Measurements from ENCODE around the gene LPCAT1. TPM values are rescaled to one million over a fixed set of nuclear protein-coding genes. Genes with fewer than 3 reads are reported as not detected.

The LPCAT1 gene
- total and polyA plus RNA-seq, 2 of the 4 experiments (the other 2 are of a cell fraction): 17.7 to 33.6 TPM

GRCh38 chr5:1467341-1468246 is 56.2 kb downstream of the LPCAT1 start:
- H3K27ac ChIP-seq (ENCODE audit: insufficient read depth, low read length): no peak overlapping the region
- H3K9me3 ChIP-seq (ENCODE audit: control insufficient read depth, insufficient read depth, low read length): no peaks in the 10 kb centered on the region; the same call in 1 of the 2 replicates
- H4K20me1 ChIP-seq (ENCODE audit: insufficient read depth, low read length): peaks cover 15% of the 10 kb centered on the region
- H3K4me2 ChIP-seq (ENCODE audit: low read depth, low read length): no peak overlapping the region
- no peak overlapping the region for H2BK15ac ChIP-seq (ENCODE audit: low read depth, low read length)
- BruUV-seq (replicated peaks): no TSS peak
- no peak overlapping the region for H4K8ac ChIP-seq (ENCODE audit: low read depth in 2 of 2, low read length in 2 of 2)
- no peak overlapping the region for H2BK120ac ChIP-seq (ENCODE audit: low read depth, low read length)
- no peak overlapping the region for H4K91ac ChIP-seq (ENCODE audit: insufficient read depth, low read depth, low read length)
- H3K9me1 ChIP-seq (ENCODE audit: insufficient read depth, low read length): peaks cover 8% of the 10 kb centered on the region
- no peak overlapping the region for H2AFZ ChIP-seq (replicated peaks; ENCODE audit: low read length, poor library complexity)
- no peak overlapping the region for H4K5ac ChIP-seq (ENCODE audit: low read depth, low read length)
- no peak overlapping the region for H3K18ac ChIP-seq (ENCODE audit: low read depth, low read length)
- peak overlapping the region; percentile 65 for H2AK9ac ChIP-seq (replicated peaks; ENCODE audit: low read depth, low read length, poor library complexity)
- no peak overlapping the region for H3K23ac ChIP-seq (ENCODE audit: low read depth, low read length)
- no peak overlapping the region for H3K4ac ChIP-seq (ENCODE audit: low read depth, low read length)
- POLR2A ChIA-PET (ENCODE audit: unreplicated experiment): no interaction called here
- ATAC-seq (ENCODE audit: low read depth) (no peak), DNase-seq (no peak)
- no peak overlapping the region for H3K14ac ChIP-seq (replicated peaks; ENCODE audit: low read depth, low read length)
- dilution Hi-C loops (cut with HindIII; ENCODE audit: low sequenced_read_pairs, unreplicated experiment) (no loop called here), in situ Hi-C loops (cut with MboI; ENCODE audit: low sequenced_read_pairs) (no loop called here), intact Hi-C loops (cut with micrococcal nuclease) (no loop called here)
- no peak overlapping the region for H3K4me3 ChIP-seq (ENCODE audit: insufficient read depth, low read depth, low read length)
- H3K79me1 ChIP-seq (ENCODE audit: low read depth in 1 of 2, low read length in 2 of 2): peaks cover 4 to 10% of the 10 kb centered on the region in 2 experiments; a peak in 1 of 4 replicates
- no peak overlapping the region for H3K56ac ChIP-seq (ENCODE audit: extremely low read depth, insufficient read depth, low read length)
- no peak overlapping the region for H2BK5ac ChIP-seq (ENCODE audit: low read depth, low read length, poor library complexity, severe bottlenecking)
- no peak overlapping the region for H2BK20ac ChIP-seq (ENCODE audit: low read depth, low read length)
- no peaks in the 10 kb centered on the region for H3K4me1 ChIP-seq (ENCODE audit: control insufficient read depth, insufficient read depth, low read length)
- H2AK5ac ChIP-seq (ENCODE audit: low read depth, low read length): no peak overlapping the region
- no peaks in the 10 kb centered on the region for H3K27me3 ChIP-seq (ENCODE audit: control insufficient read depth, insufficient read depth, low read length)
- 94% methylated on average over 37 of the region's 51 CpGs; no CpG with 5 or more reads in 1 of the 2 experiments for WGBS, 2 experiments (ENCODE audit: extremely low coverage in 2 of 2, insufficient read length in 1 of 2)
- H3K36me3 ChIP-seq (ENCODE audit: control insufficient read depth, insufficient read depth, low read length): peaks cover 81% of the 10 kb centered on the region
- no peak overlapping the region for H3K9ac ChIP-seq (ENCODE audit: low read depth, low read length)
- CTCF ChIA-PET: no interaction called here
- TF ChIP-seq, protein P1, sequence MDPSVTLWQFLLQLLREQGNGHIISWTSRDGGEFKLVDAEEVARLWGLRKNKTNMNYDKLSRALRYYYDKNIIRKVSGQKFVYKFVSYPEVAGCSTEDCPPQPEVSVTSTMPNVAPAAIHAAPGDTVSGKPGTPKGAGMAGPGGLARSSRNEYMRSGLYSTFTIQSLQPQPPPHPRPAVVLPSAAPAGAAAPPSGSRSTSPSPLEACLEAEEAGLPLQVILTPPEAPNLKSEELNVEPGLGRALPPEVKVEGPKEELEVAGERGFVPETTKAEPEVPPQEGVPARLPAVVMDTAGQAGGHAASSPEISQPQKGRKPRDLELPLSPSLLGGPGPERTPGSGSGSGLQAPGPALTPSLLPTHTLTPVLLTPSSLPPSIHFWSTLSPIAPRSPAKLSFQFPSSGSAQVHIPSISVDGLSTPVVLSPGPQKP (IDR thresholded peaks at IDR 0.05; ENCODE audit: borderline replicate concordance, low read depth, low read length): no peak
- TF ChIP-seq MAZ (IDR thresholded peaks at IDR 0.05; ENCODE audit: borderline replicate concordance, low read depth, low read length) (no peak), RCOR1 (IDR thresholded peaks at IDR 0.05; ENCODE audit: insufficient replicate concordance, low read length) (no peak), RFX5 (IDR thresholded peaks at IDR 0.05; ENCODE audit: low read depth, low read length) (no peak), MXI1 (IDR thresholded peaks at IDR 0.05; ENCODE audit: borderline replicate concordance, low read depth, low read length) (no peak), POLR2A (IDR thresholded peaks at IDR 0.05; ENCODE audit: low read depth, low read length) (no peak), RAD21 (IDR thresholded peaks at IDR 0.05; ENCODE audit: low read length) (no peak), BHLHE40 (IDR thresholded peaks at IDR 0.05; ENCODE audit: low read depth, low read length) (no peak), CTCF (conservative IDR thresholded peaks at IDR 0.05; ENCODE audit: low read depth, low read length) (no peak), SMC3 (IDR thresholded peaks at IDR 0.05; ENCODE audit: low read depth, low read length) (no peak), NFE2L2 (IDR thresholded peaks at IDR 0.05; ENCODE audit: low read depth, low read length) (no peak), CHD1 (IDR thresholded peaks at IDR 0.05; ENCODE audit: low read depth, low read length) (no peak), FOS (IDR thresholded peaks at IDR 0.05; ENCODE audit: low read depth, low read length) (no peak), MAFK (IDR thresholded peaks at IDR 0.05; ENCODE audit: low read depth, low read length) (no peak)
- TF ChIP-seq, protein P2, sequence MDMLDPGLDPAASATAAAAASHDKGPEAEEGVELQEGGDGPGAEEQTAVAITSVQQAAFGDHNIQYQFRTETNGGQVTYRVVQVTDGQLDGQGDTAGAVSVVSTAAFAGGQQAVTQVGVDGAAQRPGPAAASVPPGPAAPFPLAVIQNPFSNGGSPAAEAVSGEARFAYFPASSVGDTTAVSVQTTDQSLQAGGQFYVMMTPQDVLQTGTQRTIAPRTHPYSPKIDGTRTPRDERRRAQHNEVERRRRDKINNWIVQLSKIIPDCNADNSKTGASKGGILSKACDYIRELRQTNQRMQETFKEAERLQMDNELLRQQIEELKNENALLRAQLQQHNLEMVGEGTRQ (IDR thresholded peaks at IDR 0.05; ENCODE audit: low read depth, low read length): no peak

Measured in IMR-90 (cell line).